ENCODE measurements around the gene HPGDS.

GRCh38 chr4:94339779-94340178 lies 2.9 kb downstream of the HPGDS start:
- TF ChIP-seq, protein P1, sequence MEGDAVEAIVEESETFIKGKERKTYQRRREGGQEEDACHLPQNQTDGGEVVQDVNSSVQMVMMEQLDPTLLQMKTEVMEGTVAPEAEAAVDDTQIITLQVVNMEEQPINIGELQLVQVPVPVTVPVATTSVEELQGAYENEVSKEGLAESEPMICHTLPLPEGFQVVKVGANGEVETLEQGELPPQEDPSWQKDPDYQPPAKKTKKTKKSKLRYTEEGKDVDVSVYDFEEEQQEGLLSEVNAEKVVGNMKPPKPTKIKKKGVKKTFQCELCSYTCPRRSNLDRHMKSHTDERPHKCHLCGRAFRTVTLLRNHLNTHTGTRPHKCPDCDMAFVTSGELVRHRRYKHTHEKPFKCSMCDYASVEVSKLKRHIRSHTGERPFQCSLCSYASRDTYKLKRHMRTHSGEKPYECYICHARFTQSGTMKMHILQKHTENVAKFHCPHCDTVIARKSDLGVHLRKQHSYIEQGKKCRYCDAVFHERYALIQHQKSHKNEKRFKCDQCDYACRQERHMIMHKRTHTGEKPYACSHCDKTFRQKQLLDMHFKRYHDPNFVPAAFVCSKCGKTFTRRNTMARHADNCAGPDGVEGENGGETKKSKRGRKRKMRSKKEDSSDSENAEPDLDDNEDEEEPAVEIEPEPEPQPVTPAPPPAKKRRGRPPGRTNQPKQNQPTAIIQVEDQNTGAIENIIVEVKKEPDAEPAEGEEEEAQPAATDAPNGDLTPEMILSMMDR (IDR thresholded peaks at IDR 0.05; ENCODE audit: low read depth, low read length, missing input control) = no peak
- TF ChIP-seq SP1 (IDR thresholded peaks at IDR 0.05) (no peak), FOXA1 (IDR thresholded peaks at IDR 0.05) (no peak), JUND (IDR thresholded peaks at IDR 0.05) (no peak), TAF1 (conservative IDR thresholded peaks at IDR 0.05) (no peak), RAD21 (IDR thresholded peaks at IDR 0.05) (no peak), GABPA (IDR thresholded peaks at IDR 0.05 in 1 of 2, conservative IDR thresholded peaks at IDR 0.05 in 1 of 2) (no peak), RXRA (IDR thresholded peaks at IDR 0.05) (no peak), EGR1 (IDR thresholded peaks at IDR 0.05; ENCODE audit: low read depth in 2 of 2) (no peak)
- TF ChIP-seq, protein P2, sequence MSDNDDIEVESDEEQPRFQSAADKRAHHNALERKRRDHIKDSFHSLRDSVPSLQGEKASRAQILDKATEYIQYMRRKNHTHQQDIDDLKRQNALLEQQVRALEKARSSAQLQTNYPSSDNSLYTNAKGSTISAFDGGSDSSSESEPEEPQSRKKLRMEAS (IDR thresholded peaks at IDR 0.05) = no peak
- TF ChIP-seq, protein P3, sequence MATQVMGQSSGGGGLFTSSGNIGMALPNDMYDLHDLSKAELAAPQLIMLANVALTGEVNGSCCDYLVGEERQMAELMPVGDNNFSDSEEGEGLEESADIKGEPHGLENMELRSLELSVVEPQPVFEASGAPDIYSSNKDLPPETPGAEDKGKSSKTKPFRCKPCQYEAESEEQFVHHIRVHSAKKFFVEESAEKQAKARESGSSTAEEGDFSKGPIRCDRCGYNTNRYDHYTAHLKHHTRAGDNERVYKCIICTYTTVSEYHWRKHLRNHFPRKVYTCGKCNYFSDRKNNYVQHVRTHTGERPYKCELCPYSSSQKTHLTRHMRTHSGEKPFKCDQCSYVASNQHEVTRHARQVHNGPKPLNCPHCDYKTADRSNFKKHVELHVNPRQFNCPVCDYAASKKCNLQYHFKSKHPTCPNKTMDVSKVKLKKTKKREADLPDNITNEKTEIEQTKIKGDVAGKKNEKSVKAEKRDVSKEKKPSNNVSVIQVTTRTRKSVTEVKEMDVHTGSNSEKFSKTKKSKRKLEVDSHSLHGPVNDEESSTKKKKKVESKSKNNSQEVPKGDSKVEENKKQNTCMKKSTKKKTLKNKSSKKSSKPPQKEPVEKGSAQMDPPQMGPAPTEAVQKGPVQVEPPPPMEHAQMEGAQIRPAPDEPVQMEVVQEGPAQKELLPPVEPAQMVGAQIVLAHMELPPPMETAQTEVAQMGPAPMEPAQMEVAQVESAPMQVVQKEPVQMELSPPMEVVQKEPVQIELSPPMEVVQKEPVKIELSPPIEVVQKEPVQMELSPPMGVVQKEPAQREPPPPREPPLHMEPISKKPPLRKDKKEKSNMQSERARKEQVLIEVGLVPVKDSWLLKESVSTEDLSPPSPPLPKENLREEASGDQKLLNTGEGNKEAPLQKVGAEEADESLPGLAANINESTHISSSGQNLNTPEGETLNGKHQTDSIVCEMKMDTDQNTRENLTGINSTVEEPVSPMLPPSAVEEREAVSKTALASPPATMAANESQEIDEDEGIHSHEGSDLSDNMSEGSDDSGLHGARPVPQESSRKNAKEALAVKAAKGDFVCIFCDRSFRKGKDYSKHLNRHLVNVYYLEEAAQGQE (IDR thresholded peaks at IDR 0.05) = no peak
- TF ChIP-seq, protein P4, sequence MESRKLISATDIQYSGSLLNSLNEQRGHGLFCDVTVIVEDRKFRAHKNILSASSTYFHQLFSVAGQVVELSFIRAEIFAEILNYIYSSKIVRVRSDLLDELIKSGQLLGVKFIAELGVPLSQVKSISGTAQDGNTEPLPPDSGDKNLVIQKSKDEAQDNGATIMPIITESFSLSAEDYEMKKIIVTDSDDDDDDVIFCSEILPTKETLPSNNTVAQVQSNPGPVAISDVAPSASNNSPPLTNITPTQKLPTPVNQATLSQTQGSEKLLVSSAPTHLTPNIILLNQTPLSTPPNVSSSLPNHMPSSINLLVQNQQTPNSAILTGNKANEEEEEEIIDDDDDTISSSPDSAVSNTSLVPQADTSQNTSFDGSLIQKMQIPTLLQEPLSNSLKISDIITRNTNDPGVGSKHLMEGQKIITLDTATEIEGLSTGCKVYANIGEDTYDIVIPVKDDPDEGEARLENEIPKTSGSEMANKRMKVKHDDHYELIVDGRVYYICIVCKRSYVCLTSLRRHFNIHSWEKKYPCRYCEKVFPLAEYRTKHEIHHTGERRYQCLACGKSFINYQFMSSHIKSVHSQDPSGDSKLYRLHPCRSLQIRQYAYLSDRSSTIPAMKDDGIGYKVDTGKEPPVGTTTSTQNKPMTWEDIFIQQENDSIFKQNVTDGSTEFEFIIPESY (IDR thresholded peaks at IDR 0.05) = no peak

Data from liver (tissue), 3 donors.